Sigmoid colon (tissue), 4 donors: ENCODE measurements around the gene RGS8.

Source experiments
- CTCF ChIP-seq, 4 experiments: fragments of 450-650 bp in 3 of 4; fragments of 200-600 bp in 1 of 4; IDR thresholded peaks; one replicate each; pipeline ENCODE4 v1.5.1; 2016 to 2019; ENCODE audit warnings: antibody characterized with exemption in 4 of 4, mild to moderate bottlenecking in 3 of 4, moderate library complexity in 2 of 4
- EP300 ChIP-seq, 4 donors: sonication (generic); formaldehyde crosslinking; IDR thresholded peaks; one replicate each; pipeline ENCODE4 v1.6.1; 2017; ENCODE audit warnings: antibody characterized with exemption in 4 of 4
- POLR2A ChIP-seq, 2 donors: fragments of 450-650 bp; IDR thresholded peaks; one replicate each; pipeline ENCODE4 v1.6.1; 2016; ENCODE audit warnings: antibody characterized with exemption in 2 of 2, mild to moderate bottlenecking in 2 of 2, moderate library complexity in 2 of 2

DNA sequence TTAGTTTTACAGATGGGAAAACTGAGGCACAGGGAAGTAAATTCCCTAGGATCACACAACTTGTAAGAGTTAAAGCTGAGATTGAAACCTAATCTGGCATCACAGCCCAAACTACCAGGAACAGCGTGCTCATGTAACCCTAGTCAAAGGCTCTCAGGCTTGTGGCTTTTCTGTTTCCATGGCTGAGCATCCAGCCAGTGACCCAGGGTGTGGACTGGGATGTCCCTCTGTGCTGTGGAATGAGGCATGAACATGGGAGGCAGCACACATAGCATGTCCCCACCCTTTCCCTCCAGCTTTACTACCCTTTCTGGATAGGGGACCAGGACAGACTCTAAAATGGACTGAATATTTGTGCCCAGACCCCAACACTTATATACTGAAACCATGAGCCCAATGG is 45.1 kb downstream of the RGS8 start:
- TF ChIP-seq EP300 (IDR thresholded peaks at IDR 0.05) (no peak), CTCF (IDR thresholded peaks at IDR 0.05) (no peak), POLR2A (IDR thresholded peaks at IDR 0.05) (no peak)
